Measurements from ENCODE around the gene ULK2. TPM values are rescaled to one million over a fixed set of nuclear protein-coding genes. Genes with fewer than 3 reads are reported as not detected.

The ULK2 gene
- total RNA-seq, result 16.3 TPM
- polyA plus RNA-seq (ENCODE audit: insufficient read depth, low read depth, low replicate concordance), result 6.6 TPM
- long read RNA-seq, donor 1, partial matches to known transcripts, result 0 of 1 reads
- long read RNA-seq, donor 1, other reads (novel, unspliced or antisense), result 0 of 1 reads
- long read RNA-seq, donor 2, partial matches to known transcripts, result 0 of 1 reads
- long read RNA-seq, donor 2, other reads (novel, unspliced or antisense), result 0 of 1 reads
- long read RNA-seq, donor 3, result 0 reads
- long read RNA-seq, donor 4, result 0 reads
- long read RNA-seq, donor 5, result 0 reads
- long read RNA-seq, donor 6, result 0 reads
- long read RNA-seq, donor 7, transcript ULK2-201 (28 exons, 3,908 nt), result major isoform, 5 of 14 reads
- long read RNA-seq, donor 7, partial matches to known transcripts, result 3 of 14 reads
- long read RNA-seq, donor 7, other reads (novel, unspliced or antisense), result 5 of 14 reads
- long read RNA-seq, donor 8, result 0 reads
- long read RNA-seq, donor 9, full-length matches to known transcripts, result 2 of 2 reads
- long read RNA-seq, donor 9, partial matches to known transcripts, result 0 of 2 reads
- long read RNA-seq, donor 9, other reads (novel, unspliced or antisense), result 0 of 2 reads
- long read RNA-seq, donor 10, partial matches to known transcripts, result 0 of 3 reads
- long read RNA-seq, donor 10, other reads (novel, unspliced or antisense), result 0 of 3 reads

DNA sequence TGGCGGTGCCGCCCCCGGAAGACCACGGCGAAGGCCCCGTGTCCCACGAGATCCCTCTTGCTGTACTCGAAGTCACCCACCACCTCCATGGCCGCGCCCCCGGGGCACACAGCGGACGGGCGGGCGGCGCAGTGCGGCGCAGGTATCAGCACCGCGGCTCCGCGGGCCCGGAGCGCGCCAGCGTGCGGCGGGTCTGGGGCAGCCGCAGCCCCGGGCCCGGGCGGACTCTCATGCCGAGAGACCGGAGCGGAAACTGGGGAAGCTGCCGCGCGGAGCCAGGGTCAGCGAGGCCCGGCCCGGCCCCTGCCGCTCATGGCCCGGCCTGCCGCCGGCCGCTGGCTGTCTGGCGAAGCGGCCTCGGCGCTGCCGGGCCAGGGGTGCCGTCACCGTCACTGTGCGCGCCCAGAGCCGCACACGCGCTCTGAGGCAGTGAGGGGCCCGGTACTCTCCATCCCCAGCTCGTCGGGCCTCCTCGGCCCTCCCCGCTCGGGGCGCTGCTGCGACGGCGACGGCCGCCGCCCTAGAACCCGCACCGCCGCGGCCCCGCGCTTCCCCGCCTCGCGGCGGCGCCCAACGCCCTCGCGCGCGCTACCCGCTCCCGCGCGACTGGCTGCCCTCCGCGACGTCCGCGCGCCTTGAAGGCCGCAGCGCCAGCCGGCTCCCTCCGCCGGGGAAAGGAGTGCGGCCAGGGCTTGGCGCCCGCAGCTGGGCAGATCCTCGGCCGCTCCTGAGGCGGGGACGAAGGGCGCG, at the start of gene ULK2:
Gene ULK2, minus strand, starts transcription at position 608 of the 750 bp plus-strand sequence. Its CDS starts 519 bp downstream, at position 89.
- peak within 1 kb of the TSS; percentile 67 to 69 for H3K27ac ChIP-seq (ENCODE audit: low read depth in 2 of 2, low read length in 2 of 2)
- intact Hi-C loops (cut with DNase I), result no loop called here
- H3K4me3 ChIP-seq (ENCODE audit: low read length in 3 of 3), result peak within 1 kb of the TSS; percentile 73 to 81 (median 75)
- H3K4me1 ChIP-seq (ENCODE audit: control insufficient read depth in 2 of 3, insufficient read depth in 2 of 3, low read depth in 1 of 3, low read length in 3 of 3), result peaks cover 0 to 5% (median 0%) of the 10 kb centered on the region in 3 donors
- no peaks in the 10 kb centered on the region for H3K9me3 ChIP-seq (ENCODE audit: control insufficient read depth in 2 of 3, insufficient read depth in 1 of 3, low read length in 3 of 3)
- H3K27me3 ChIP-seq (ENCODE audit: control insufficient read depth, insufficient read depth, low read length), result no peaks in the 10 kb centered on the region
- H3K9ac ChIP-seq (ENCODE audit: low read length in 3 of 3), result peak within 1 kb of the TSS; percentile 48 to 78 (median 60)
- TF ChIP-seq, protein P1, sequence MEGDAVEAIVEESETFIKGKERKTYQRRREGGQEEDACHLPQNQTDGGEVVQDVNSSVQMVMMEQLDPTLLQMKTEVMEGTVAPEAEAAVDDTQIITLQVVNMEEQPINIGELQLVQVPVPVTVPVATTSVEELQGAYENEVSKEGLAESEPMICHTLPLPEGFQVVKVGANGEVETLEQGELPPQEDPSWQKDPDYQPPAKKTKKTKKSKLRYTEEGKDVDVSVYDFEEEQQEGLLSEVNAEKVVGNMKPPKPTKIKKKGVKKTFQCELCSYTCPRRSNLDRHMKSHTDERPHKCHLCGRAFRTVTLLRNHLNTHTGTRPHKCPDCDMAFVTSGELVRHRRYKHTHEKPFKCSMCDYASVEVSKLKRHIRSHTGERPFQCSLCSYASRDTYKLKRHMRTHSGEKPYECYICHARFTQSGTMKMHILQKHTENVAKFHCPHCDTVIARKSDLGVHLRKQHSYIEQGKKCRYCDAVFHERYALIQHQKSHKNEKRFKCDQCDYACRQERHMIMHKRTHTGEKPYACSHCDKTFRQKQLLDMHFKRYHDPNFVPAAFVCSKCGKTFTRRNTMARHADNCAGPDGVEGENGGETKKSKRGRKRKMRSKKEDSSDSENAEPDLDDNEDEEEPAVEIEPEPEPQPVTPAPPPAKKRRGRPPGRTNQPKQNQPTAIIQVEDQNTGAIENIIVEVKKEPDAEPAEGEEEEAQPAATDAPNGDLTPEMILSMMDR (IDR thresholded peaks at IDR 0.05; ENCODE audit: borderline replicate concordance, extremely low read depth, insufficient read depth), result no peak
- H3K36me3 ChIP-seq (ENCODE audit: control insufficient read depth in 2 of 3, insufficient read depth in 3 of 3, low read length in 3 of 3), result no peaks in the 10 kb centered on the region
- DNase-seq, result peak; percentile 69 to 91 (median 84)
- FAIRE-seq, result no peak

DNA sequence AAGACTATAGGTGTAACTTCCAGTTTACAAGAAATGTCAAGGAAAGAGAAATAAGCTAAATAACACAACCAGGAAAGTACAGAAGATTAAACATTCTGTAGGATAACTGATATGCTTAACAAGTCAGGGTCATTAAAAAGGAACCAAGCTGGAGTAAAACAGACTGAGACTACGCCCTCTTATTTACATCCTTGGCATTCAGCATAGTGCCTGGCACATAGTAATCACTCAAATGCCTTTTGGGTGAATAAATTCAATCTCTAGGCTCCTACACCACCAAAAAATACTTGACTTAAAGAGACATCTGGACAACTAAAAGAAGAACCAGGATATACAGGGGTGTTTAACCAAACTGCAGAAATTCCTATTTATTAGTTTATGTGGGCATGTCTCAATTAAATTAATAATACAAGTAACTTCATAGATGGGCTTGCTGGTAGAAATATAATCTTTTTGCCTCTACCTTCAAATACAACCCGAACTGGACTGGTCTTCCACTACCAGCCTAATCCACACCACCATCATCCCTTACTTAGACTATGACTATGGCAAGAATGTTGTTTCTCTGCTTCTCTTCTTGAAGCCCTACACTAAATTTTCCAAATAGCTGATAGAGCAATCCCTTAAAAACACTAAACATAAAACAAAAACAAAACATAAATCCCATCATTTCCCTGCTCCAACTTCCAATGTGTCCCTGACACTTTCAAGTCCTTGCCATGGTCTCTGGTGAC, 47.7 kb upstream of the ULK2 start:
- H3K9me3 ChIP-seq (ENCODE audit: control insufficient read depth in 2 of 3, insufficient read depth in 1 of 3, low read length in 3 of 3), result no peaks in the 10 kb centered on the region
- no peak overlapping the region for H3K27ac ChIP-seq (ENCODE audit: low read depth in 2 of 2, low read length in 2 of 2)
- no peaks in the 10 kb centered on the region for H3K4me1 ChIP-seq (ENCODE audit: control insufficient read depth in 2 of 3, insufficient read depth in 2 of 3, low read depth in 1 of 3, low read length in 3 of 3)
- H3K4me3 ChIP-seq (ENCODE audit: low read length in 3 of 3), result no peak overlapping the region
- DNase-seq (no peak), FAIRE-seq (no peak)
- TF ChIP-seq, protein P1 (IDR thresholded peaks at IDR 0.05; ENCODE audit: borderline replicate concordance, extremely low read depth, insufficient read depth), result no peak
- no peak overlapping the region for H3K9ac ChIP-seq (ENCODE audit: low read length in 3 of 3)
- peaks cover 2 to 24% (median 13%) of the 10 kb centered on the region in 3 donors for H3K36me3 ChIP-seq (ENCODE audit: control insufficient read depth in 2 of 3, insufficient read depth in 3 of 3, low read length in 3 of 3)
- no peaks in the 10 kb centered on the region for H3K27me3 ChIP-seq (ENCODE audit: control insufficient read depth, insufficient read depth, low read length)
- intact Hi-C loops (cut with DNase I), result no loop called here

DNA sequence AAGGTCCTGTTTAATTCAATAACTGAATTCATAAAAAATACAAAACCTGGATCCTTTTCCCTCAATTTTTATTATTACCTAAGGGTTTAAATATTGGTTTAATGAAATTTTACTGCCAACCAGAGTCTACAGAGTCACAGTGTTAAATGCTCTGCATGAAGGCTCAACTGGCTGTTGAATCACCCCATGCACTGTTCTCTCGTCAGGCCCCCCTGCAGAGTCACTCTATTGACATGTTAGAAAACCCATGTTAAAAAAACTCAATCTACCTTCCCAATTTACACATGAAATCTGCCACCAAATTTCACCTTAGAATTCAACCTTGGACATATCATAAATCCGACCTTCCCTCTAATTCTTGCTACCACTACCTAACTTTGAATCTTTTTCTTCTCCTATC, 43.3 kb upstream of the ULK2 start:
- intact Hi-C loops (cut with DNase I), result no loop called here
- Histone ChIP-seq H3K27me3 (ENCODE audit: control insufficient read depth, insufficient read depth, low read length) (no peaks in the 10 kb centered on the region), H3K9ac (ENCODE audit: low read length in 3 of 3) (no peak overlapping the region), H3K4me3 (ENCODE audit: low read length in 3 of 3) (no peak overlapping the region), H3K9me3 (ENCODE audit: control insufficient read depth in 2 of 3, insufficient read depth in 1 of 3, low read length in 3 of 3) (no peaks in the 10 kb centered on the region), H3K36me3 (ENCODE audit: control insufficient read depth in 2 of 3, insufficient read depth in 3 of 3, low read length in 3 of 3) (peaks cover 7 to 29% (median 20%) of the 10 kb centered on the region in 3 donors), H3K4me1 (ENCODE audit: control insufficient read depth in 2 of 3, insufficient read depth in 2 of 3, low read depth in 1 of 3, low read length in 3 of 3) (no peaks in the 10 kb centered on the region), H3K27ac (ENCODE audit: low read depth in 2 of 2, low read length in 2 of 2) (no peak overlapping the region)
- FAIRE-seq (no peak), DNase-seq (no peak)
- TF ChIP-seq, protein P1 (IDR thresholded peaks at IDR 0.05; ENCODE audit: borderline replicate concordance, extremely low read depth, insufficient read depth), result no peak
